ENCODE data around the gene FYN. TPM values are rescaled to one million over a fixed set of nuclear protein-coding genes. Genes with fewer than 3 reads are reported as not detected.
A peak's percentile ranks its signal among the peaks of the same experiment; 100 is the strongest.

The FYN gene
- total and polyA plus RNA-seq, 10 of the 15 experiments (the other 5 are each of a cell fraction or from before 2014, with no cell fraction given): 51.4 to 247 (median 138) TPM

GRCh38 chr6:111850295-111850937 lies 22.8 kb downstream of the FYN start:
- POLR2A ChIA-PET: interaction anchor here (1.0 to 2.1 kb wide), 5 partner anchors 11 to 45 kb away, joined by 3 to 6 read pairs (median 5); no protein-coding TSS in a partner anchor
- in situ Hi-C loops (cut with MboI) (no loop called here), intact Hi-C loops (cut with micrococcal nuclease; ENCODE audit: unreplicated experiment) (no loop called here)
- Histone ChIP-seq H2AFZ (ENCODE audit: control insufficient read depth, low read depth, low read length) (no peak overlapping the region), H3K27me3 (replicated peaks in 1 of 2; ENCODE audit: control insufficient read depth in 2 of 2, insufficient read depth in 2 of 2, low read length in 1 of 2) (no peaks in the 10 kb centered on the region), H3K4me1 (ENCODE audit: control insufficient read depth, insufficient read depth, low read length) (peaks cover 40% of the 10 kb centered on the region), H3K79me2 (ENCODE audit: control insufficient read depth, insufficient read depth, low read length) (peaks cover 83% of the 10 kb centered on the region), H3K27ac (ENCODE audit: control insufficient read depth, insufficient read depth) (peak overlapping the region; percentile 60; the same call in 1 of the 2 replicates), H3K4me3 (no peak overlapping the region), H3K9me3 (replicated peaks; ENCODE audit: control insufficient read depth, insufficient read depth, low read length) (no peaks in the 10 kb centered on the region), H3K9ac (ENCODE audit: control insufficient read depth, insufficient read depth, low read length) (no peak overlapping the region), H4K20me1 (ENCODE audit: control insufficient read depth, insufficient read depth) (0 out of 2 replicates have a peak, but pooled peaks cover 3% of the 10 kb centered on the region), H3K4me2 (ENCODE audit: control insufficient read depth, insufficient read depth) (peak overlapping the region; percentile 70), H3K36me3 (ENCODE audit: control insufficient read depth in 2 of 2, insufficient read depth in 2 of 2, low read length in 1 of 2) (peaks cover 3 to 11% of the 10 kb centered on the region in 2 experiments)
- ATAC-seq: peak; percentile 73
- CTCF ChIA-PET: interaction anchor here (0.7 to 2.1 kb wide), 7 partner anchors 10 to 195 kb away, joined by 3 to 11 read pairs (median 7); no protein-coding TSS in a partner anchor
- RAD21 ChIA-PET (ENCODE audit: unreplicated experiment): interaction anchor here (1.0 to 2.5 kb wide), 11 partner anchors 12 to 140 kb away, joined by 3 to 18 read pairs (median 5); partner anchors contain the start of gene FYN
- peak; percentile 87 for FAIRE-seq
- SMC1A ChIA-PET (ENCODE audit: uncharacterized antibody, unreplicated experiment): interaction anchor here (0.9 to 9.9 kb wide), 21 partner anchors 9 to 248 kb away, joined by 3 to 63 read pairs (median 4); no protein-coding TSS in a partner anchor
- no TSS peak for BruUV-seq (replicated peaks)
- no peak for DNase-seq (ENCODE audit: low read depth, low spot score)
- 21% methylated on average over 10 of the region's 10 CpGs for WGBS (ENCODE audit: insufficient coverage, insufficient replicate concordance, low lambda C conversion rate, missing lambda C conversion rate)
- TF ChIP-seq IKZF2 (IDR thresholded peaks at IDR 0.05) (peak; percentile 44 to 47; a peak in 2 of 4 replicates), CREB1 (IDR thresholded peaks at IDR 0.05; ENCODE audit: low read depth) (peak; percentile 91), HDGF (IDR thresholded peaks at IDR 0.05) (0 out of 2 replicates have a peak, but pooled peaks have one; percentile 41), JUNB (IDR thresholded peaks at IDR 0.05) (peak; percentile 52), RAD51 (IDR thresholded peaks at IDR 0.05) (no peak), ZNF622 (IDR thresholded peaks at IDR 0.05) (no peak), TCF12 (IDR thresholded peaks at IDR 0.05; ENCODE audit: low read depth, low read length) (no peak), NBN (IDR thresholded peaks at IDR 0.05) (0 out of 2 replicates have a peak, but pooled peaks have one; percentile 40), MAX (IDR thresholded peaks at IDR 0.05; ENCODE audit: low read depth, low read length) (no peak), MTA3 (IDR thresholded peaks at IDR 0.05; ENCODE audit: borderline replicate concordance, low read length) (no peak), SUPT20H (IDR thresholded peaks at IDR 0.05; ENCODE audit: borderline replicate concordance, control insufficient read depth, low read depth, low read length) (no peak), TCF7 (IDR thresholded peaks at IDR 0.05; ENCODE audit: borderline replicate concordance) (peak; percentile 97), ATF2 (IDR thresholded peaks at IDR 0.05; ENCODE audit: low read length) (peak; percentile 73), CREM (IDR thresholded peaks at IDR 0.05; ENCODE audit: low read depth) (peak; percentile 86), SRF (IDR thresholded peaks at IDR 0.05; ENCODE audit: low read depth in 2 of 2, low read length in 2 of 2) (no peak), BACH1 (IDR thresholded peaks at IDR 0.05; ENCODE audit: borderline replicate concordance) (no peak), ELK1 (IDR thresholded peaks at IDR 0.05; ENCODE audit: low read depth, low read length) (no peak), PKNOX1 (IDR thresholded peaks at IDR 0.05) (peak; percentile 48; the same call in 1 of the 2 replicates), SMAD1 (IDR thresholded peaks at IDR 0.05; ENCODE audit: low read depth, partially characterized antibody) (no peak), FOXK2 (IDR thresholded peaks at IDR 0.05) (no peak), KAT2A (conservative IDR thresholded peaks at IDR 0.05; ENCODE audit: control insufficient read depth, low read depth, low read length) (no peak), SIN3A (IDR thresholded peaks at IDR 0.05; ENCODE audit: low read depth, low read length) (no peak), DPF2 (IDR thresholded peaks at IDR 0.05) (peak; percentile 41; the same call in 1 of the 2 replicates)
